Common myeloid progenitor, CD34-positive (primary cell): Measurements from ENCODE around the gene MMP25.

ENCODE experiments used
- CTCF ChIA-PET: fragments of 350-600 bp; sonication (Branson Sonifier 250); formaldehyde crosslinking; loops from one replicate; lab custom pipeline; 2021; ENCODE audit warnings: antibody characterized with exemption; lab: Charles Lee
- POLR2A ChIA-PET: fragments of 350-600 bp; sonication (Branson Sonifier 250); formaldehyde crosslinking; loops from one replicate; lab custom pipeline; 2021; ENCODE audit warnings: antibody characterized with exemption; lab: Charles Lee
- DNase-seq, 3 donors: peaks; one replicate each; pipeline versions ENCODE4 v3.0.0 to v3.0.0-alpha.2; 2013
- H3K27ac ChIP-seq, 2 experiments: 1 replicate in 1 of 2; 2 replicates in 1 of 2; pipeline ENCODE4 v1.7.0; 2013; ENCODE audit warnings: inconsistent platforms in 2 of 2, low read length in 2 of 2, mild to moderate bottlenecking in 2 of 2, low read depth in 1 of 2, moderate library complexity in 1 of 2; ENCODE audit not compliant: severe bottlenecking in 2 of 2, insufficient read depth in 1 of 2, poor library complexity in 1 of 2
- H3K27me3 ChIP-seq, 5 experiments: replicated peaks in 2 of 5; 1 replicate in 3 of 5; 2 replicates in 2 of 5; pipeline versions ENCODE4 v1.6.1 to v1.7.0; 2013; ENCODE audit warnings: low read length in 4 of 5, mild to moderate bottlenecking in 2 of 5, moderate library complexity in 2 of 5, inconsistent platforms in 1 of 5; ENCODE audit not compliant: insufficient read depth in 5 of 5, control insufficient read depth in 4 of 5
- H3K36me3 ChIP-seq, 4 experiments: 1 replicate in 2 of 4; 2 replicates in 2 of 4; pipeline versions ENCODE4 v1.6.1 to v1.7.0; 2013; ENCODE audit warnings: low read length in 3 of 4, control low read depth in 1 of 4, mild to moderate bottlenecking in 1 of 4; ENCODE audit not compliant: control insufficient read depth in 4 of 4, insufficient read depth in 4 of 4
- H3K4me1 ChIP-seq, 4 experiments: 1 replicate in 3 of 4; 2 replicates in 1 of 4; pipeline versions ENCODE4 v1.6.1 to v1.7.1; 2013; ENCODE audit warnings: low read length in 3 of 4, mild to moderate bottlenecking in 3 of 4, control low read depth in 1 of 4, inconsistent platforms in 1 of 4, moderate library complexity in 1 of 4; ENCODE audit not compliant: control insufficient read depth in 4 of 4, insufficient read depth in 4 of 4; ENCODE audit errors: control extremely low read depth in 1 of 4
- H3K4me3 ChIP-seq, 7 experiments: 1 replicate in 4 of 7; 2 replicates in 3 of 7; pipeline versions ENCODE4 v1.5.1 to v1.7.0; 2013; ENCODE audit warnings: mild to moderate bottlenecking in 7 of 7, low read length in 6 of 7, moderate library complexity in 6 of 7, inconsistent platforms in 2 of 7, low read depth in 2 of 7, control low read depth in 1 of 7; ENCODE audit not compliant: insufficient read depth in 4 of 7, control insufficient read depth in 1 of 7; ENCODE audit errors: extremely low read depth in 1 of 7
- H3K9me3 ChIP-seq, 5 experiments: 1 replicate in 4 of 5; 2 replicates in 1 of 5; pipeline versions ENCODE4 v1.6.1 to v1.7.1; 2013; ENCODE audit warnings: low read length in 4 of 5, mild to moderate bottlenecking in 2 of 5, inconsistent platforms in 1 of 5, low read depth in 1 of 5, moderate library complexity in 1 of 5; ENCODE audit not compliant: control insufficient read depth in 4 of 5, insufficient read depth in 2 of 5; ENCODE audit errors: control extremely low read depth in 1 of 5
- WGBS: methylation state at CpG from one replicate; pipeline ENCODE4 v1.1.5; 2013; ENCODE audit not compliant: insufficient coverage; 5-methylcytosine and 5-hydroxymethylcytosine counted together

The MMP25 gene

DNA sequence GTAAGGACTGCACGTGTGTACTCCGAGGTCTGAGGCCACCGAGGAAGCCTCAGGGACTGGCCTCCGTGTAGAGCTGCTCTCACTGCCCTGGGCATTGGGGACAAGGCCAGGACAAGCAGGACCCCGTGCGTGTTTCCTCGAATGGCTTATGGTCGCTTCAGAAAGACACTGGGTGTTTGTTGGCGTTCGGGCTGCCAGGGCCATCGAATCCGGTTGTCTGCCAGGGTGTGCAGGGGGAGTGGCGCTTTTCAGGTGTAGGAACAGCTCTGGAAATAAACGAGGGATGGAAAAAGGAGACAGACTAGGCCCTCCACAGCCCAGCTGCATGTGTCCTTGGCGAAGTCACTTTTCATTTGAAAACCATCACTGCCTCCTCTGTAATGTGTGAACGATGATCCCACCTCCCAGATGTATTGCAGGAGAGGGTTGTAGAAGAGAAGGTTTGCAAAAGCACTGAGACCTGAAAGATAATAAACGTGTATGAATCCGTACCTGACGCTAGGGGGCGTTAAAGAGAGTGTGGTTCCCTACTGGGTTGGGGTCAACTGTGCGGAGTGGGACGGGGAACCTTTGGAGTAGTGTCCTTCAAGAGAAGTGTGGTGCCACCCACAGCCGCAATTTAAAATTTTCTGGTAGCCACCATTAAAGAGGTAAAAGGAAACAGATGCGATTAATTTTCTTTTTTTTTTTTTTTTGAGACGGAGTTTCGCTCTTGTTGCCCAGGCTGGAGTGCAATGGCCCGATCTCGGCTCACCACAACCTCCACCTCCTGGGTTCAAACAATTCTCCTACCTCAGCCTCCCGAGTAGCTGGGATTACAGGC is 54.9 kb downstream of the MMP25 start:
- peak overlapping the region in 4 of 7 experiments; percentile 2 to 65 (median 45) for H3K4me3 ChIP-seq
- POLR2A ChIA-PET: no interaction called here
- WGBS: 60% methylated on average over 18 of the region's 29 CpGs
- H3K27me3 ChIP-seq: no peaks in the 10 kb centered on the region
- peaks cover 14 to 40% (median 35%) of the 10 kb centered on the region in 4 experiments for H3K4me1 ChIP-seq
- CTCF ChIA-PET: interaction anchor here (0.7 to 8.2 kb wide), 13 partner anchors 9 to 425 kb away, joined by 3 to 103 read pairs (median 5); no protein-coding TSS in a partner anchor
- no peak overlapping the region for H3K27ac ChIP-seq
- H3K9me3 ChIP-seq: no peaks in the 10 kb centered on the region
- DNase-seq: peak; percentile 74 to 92 (median 92)
- H3K36me3 ChIP-seq: no peaks in the 10 kb centered on the region

DNA sequence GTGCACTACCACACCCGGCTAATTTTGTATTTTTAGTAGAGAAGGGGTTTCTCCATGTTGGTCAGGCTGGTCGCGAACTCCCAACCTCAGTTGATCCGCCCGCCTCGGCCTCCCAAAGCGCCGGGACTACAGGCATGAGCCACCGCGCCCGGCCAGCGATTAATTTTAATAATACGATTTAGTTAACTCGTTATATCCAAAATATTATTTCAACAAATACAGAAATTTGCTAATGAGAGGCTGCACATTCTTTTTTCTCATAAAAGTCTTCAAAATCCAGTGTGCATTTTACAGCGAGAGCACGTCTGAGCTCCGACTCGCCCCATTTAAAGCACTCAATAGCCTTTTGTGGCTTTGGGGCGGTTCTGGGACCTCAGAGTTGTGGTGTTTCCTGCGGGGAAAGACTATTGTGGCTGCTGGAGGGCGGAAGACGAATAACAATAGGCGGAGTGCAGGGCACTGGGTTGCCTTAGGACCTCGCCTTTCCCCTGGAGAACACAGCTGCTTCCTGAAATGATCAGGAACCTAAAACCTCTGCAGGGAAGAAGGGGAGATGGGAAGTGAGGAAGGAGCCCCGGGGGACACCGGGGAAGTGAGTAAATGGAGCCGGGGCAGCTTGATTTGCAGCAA is 55.6 kb downstream of the MMP25 start:
- Histone ChIP-seq H3K27me3 (no peaks in the 10 kb centered on the region), H3K9me3 (no peaks in the 10 kb centered on the region), H3K4me1 (peaks cover 14 to 41% (median 36%) of the 10 kb centered on the region in 4 experiments), H3K4me3 (peak overlapping the region in 3 of 7 experiments; percentile 29 to 56 (median 30)), H3K36me3 (no peaks in the 10 kb centered on the region), H3K27ac (no peak overlapping the region)
- DNase-seq: peak in 2 of 3 donors; percentile 66 to 75
- WGBS: 0% methylated on average over 9 of the region's 27 CpGs
- CTCF ChIA-PET: interaction anchor here (0.7 to 5.0 kb wide), 9 partner anchors 10 to 424 kb away, joined by 3 to 32 read pairs (median 5); no protein-coding TSS in a partner anchor
- POLR2A ChIA-PET: no interaction called here

DNA sequence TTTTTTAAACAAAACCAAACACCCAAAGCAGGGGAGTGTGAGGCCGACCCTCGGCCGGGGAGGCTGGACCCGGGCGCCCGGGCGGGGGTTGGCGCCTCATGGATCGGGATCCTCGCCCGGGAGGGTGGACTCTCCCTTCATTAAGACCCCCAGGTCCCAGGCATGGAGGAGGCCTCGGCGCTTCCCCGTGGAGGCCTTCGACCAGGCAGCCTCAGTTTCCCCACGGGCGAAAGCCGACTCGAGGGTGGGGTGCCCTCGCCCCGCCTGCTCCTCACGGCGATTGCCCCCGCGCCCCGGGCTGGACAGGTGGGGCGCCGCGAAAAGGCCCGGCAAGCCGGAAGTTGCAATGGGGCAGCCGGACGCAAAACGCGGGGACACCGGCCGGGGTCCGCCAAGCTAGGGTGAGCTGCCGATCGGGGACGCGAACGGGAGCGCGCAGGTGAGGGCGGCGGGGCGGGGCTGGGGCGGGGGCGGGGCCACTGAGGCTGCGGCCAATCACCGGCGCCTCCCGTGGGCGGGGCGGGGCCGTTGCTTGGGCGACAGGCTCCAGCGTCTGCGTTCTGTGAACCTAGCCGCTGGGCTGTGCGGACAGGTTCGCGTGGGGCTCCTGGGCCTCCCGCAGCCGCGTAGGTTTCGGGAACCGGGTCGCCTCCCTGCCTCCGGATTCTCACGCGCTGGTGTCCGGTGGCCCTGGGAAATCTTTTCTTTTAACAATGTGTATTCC is 60.0 kb downstream of the MMP25 start:
- Histone ChIP-seq H3K36me3 (no peaks in the 10 kb centered on the region), H3K9me3 (no peaks in the 10 kb centered on the region), H3K27ac (peak overlapping the region; percentile 50 to 78), H3K4me3 (peak overlapping the region; percentile 65 to 90 (median 78)), H3K27me3 (no peaks in the 10 kb centered on the region), H3K4me1 (peaks cover 9 to 31% (median 25%) of the 10 kb centered on the region in 4 experiments)
- peak; percentile 93 to 94 (median 94) for DNase-seq
- ChIA-PET CTCF (interaction anchor here (0.7 to 1.7 kb wide), 4 partner anchors 14 to 24 kb away, joined by 3 to 7 read pairs (median 4); no protein-coding TSS in a partner anchor), POLR2A (no interaction called here)
- WGBS: under 1% methylated on average over 65 of the region's 74 CpGs
